ENCODE measurements around the gene SLC12A8. TPM values are rescaled to one million over a fixed set of nuclear protein-coding genes. Genes with fewer than 3 reads are reported as not detected.
"Not testable (repeated sequence)": the region's sequence is repeated elsewhere in the genome, so short reads cannot be mapped to it uniquely, and the experiment has no call there.

SLC12A8 gene
- total RNA-seq, 1 donor from 2014 or later, result 1.1 TPM

- H3K9me3 Mint-ChIP-seq, result peaks cover 21% of the 10 kb centered on the region
- intact Hi-C loops (cut with micrococcal nuclease), result no loop called here
- H3K27ac Mint-ChIP-seq, result no peak overlapping the region
- H3K4me1 Mint-ChIP-seq, result peaks cover 37% of the 10 kb centered on the region
- DNase-seq, result peak; percentile 42
- H3K36me3 Mint-ChIP-seq (ENCODE audit: low read depth), result peaks cover 2% of the 10 kb centered on the region
- H3K27me3 Mint-ChIP-seq, result peaks cover 31% of the 10 kb centered on the region
- H3K4me3 Mint-ChIP-seq, result no peak overlapping the region
Observed at GRCh38 chr3:125109536-125109925, 103.0 kb downstream of the SLC12A8 start.

GRCh38 chr3:125108833-125109535 is 103.6 kb downstream of the SLC12A8 start:
- peak; percentile 44 for DNase-seq
- H3K4me3 Mint-ChIP-seq, result no peak overlapping the region
- no peak overlapping the region for H3K27ac Mint-ChIP-seq
- H3K9me3 Mint-ChIP-seq, result peaks cover 21% of the 10 kb centered on the region
- intact Hi-C loops (cut with micrococcal nuclease), result no loop called here
- H3K27me3 Mint-ChIP-seq, result peaks cover 30% of the 10 kb centered on the region
- H3K4me1 Mint-ChIP-seq, result peaks cover 37% of the 10 kb centered on the region
- peaks cover 2% of the 10 kb centered on the region for H3K36me3 Mint-ChIP-seq (ENCODE audit: low read depth)

GRCh38 chr3:125107861-125108567 is 104.5 kb downstream of the SLC12A8 start:
- no peak for DNase-seq
- Mint-ChIP-seq H3K4me1 (peaks cover 36% of the 10 kb centered on the region), H3K36me3 (ENCODE audit: low read depth) (peaks cover 2% of the 10 kb centered on the region), H3K9me3 (peaks cover 21% of the 10 kb centered on the region), H3K4me3 (no peak overlapping the region), H3K27me3 (peaks cover 31% of the 10 kb centered on the region), H3K27ac (no peak overlapping the region)
- intact Hi-C loops (cut with micrococcal nuclease), result no loop called here

DNA sequence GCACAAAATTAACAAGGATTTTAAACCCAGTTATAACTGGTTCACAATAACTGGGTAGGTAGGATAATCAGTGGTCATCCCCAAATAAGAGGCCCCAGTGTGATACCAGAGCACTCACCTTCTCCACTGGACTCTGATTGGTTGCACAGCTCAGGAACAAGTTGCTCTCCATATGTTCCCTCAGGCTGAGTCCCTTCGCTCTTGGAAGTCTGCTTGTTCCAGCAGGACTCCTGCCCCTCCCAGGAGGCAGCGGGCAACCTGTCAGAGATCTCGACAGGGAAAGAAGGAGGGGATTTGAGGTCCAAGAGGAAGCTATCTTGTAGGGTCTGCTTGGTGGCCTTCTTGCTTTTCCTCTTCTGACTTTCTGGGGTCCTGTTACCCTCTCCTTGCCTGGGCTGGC is 105.2 kb downstream of the SLC12A8 start:
- intact Hi-C loops (cut with micrococcal nuclease), result no loop called here
- Mint-ChIP-seq H3K4me1 (peaks cover 36% of the 10 kb centered on the region), H3K36me3 (ENCODE audit: low read depth) (peaks cover 2% of the 10 kb centered on the region), H3K27me3 (peaks cover 33% of the 10 kb centered on the region), H3K4me3 (no peak overlapping the region), H3K27ac (no peak overlapping the region), H3K9me3 (peaks cover 19% of the 10 kb centered on the region)
- peak; percentile 48 for DNase-seq

DNA sequence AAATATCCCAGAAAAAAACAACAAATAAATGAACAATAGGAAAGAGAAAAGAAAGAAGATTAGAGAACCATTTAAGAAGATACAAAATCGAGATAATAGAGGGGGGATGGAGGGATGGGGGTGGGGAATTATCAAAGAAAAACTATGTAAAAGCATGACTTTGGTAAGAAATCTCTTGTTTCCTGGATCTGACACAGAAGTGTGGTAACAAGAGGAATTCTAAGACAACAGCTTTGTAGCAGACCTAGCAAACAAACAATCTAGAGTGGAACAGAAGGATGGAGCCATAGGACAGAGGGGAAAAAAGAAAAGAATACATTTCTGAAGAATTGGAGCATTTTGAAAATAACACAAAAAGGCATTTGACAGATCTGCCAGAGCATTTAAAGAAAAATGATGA is 107.4 kb downstream of the SLC12A8 start:
- Mint-ChIP-seq H3K27me3 (peaks cover 34% of the 10 kb centered on the region), H3K9me3 (peaks cover 13% of the 10 kb centered on the region), H3K4me3 (no peak overlapping the region), H3K27ac (no peak overlapping the region), H3K36me3 (ENCODE audit: low read depth) (peaks cover 2% of the 10 kb centered on the region), H3K4me1 (peaks cover 20% of the 10 kb centered on the region)
- intact Hi-C loops (cut with micrococcal nuclease), result no loop called here
- no peak for DNase-seq

DNA sequence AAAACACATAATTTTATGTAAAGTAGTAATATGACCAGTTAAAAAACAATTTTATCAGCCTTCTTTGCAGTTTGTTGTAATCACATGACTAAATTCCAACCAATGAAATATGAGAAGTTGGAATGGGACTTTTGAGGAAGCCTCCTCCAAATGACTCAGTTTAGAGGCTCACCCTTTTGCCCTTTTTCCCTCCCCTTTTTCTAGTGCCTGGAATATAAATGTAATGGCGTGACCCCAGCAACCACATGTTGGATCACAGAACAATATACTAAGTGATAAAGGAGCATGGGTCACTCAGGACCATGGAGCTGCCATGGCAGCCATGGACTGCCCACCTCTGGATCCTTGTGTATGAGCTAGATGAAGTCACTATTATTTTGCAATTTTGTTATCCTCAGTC is 107.9 kb downstream of the SLC12A8 start:
- no peak overlapping the region for H3K27ac Mint-ChIP-seq
- H3K4me3 Mint-ChIP-seq, result no peak overlapping the region
- no peak for DNase-seq
- H3K9me3 Mint-ChIP-seq, result peaks cover 17% of the 10 kb centered on the region
- peaks cover 16% of the 10 kb centered on the region for H3K4me1 Mint-ChIP-seq
- intact Hi-C loops (cut with micrococcal nuclease), result no loop called here
- H3K36me3 Mint-ChIP-seq (ENCODE audit: low read depth), result peaks cover 4% of the 10 kb centered on the region
- peaks cover 36% of the 10 kb centered on the region for H3K27me3 Mint-ChIP-seq

GRCh38 chr3:125103406-125103805 is 109.1 kb downstream of the SLC12A8 start:
- peaks cover 4% of the 10 kb centered on the region for H3K36me3 Mint-ChIP-seq (ENCODE audit: low read depth)
- intact Hi-C loops (cut with micrococcal nuclease), result no loop called here
- H3K27ac Mint-ChIP-seq, result no peak overlapping the region
- peaks cover 8% of the 10 kb centered on the region for H3K4me1 Mint-ChIP-seq
- DNase-seq, result no peak
- H3K9me3 Mint-ChIP-seq, result peaks cover 16% of the 10 kb centered on the region
- H3K27me3 Mint-ChIP-seq, result peaks cover 38% of the 10 kb centered on the region
- no peak overlapping the region for H3K4me3 Mint-ChIP-seq

- Mint-ChIP-seq H3K27ac (no peak overlapping the region), H3K9me3 (peaks cover 16% of the 10 kb centered on the region)
Observed at GRCh38 chr3:125102470-125102869, 110.1 kb downstream of the SLC12A8 start.

DNA sequence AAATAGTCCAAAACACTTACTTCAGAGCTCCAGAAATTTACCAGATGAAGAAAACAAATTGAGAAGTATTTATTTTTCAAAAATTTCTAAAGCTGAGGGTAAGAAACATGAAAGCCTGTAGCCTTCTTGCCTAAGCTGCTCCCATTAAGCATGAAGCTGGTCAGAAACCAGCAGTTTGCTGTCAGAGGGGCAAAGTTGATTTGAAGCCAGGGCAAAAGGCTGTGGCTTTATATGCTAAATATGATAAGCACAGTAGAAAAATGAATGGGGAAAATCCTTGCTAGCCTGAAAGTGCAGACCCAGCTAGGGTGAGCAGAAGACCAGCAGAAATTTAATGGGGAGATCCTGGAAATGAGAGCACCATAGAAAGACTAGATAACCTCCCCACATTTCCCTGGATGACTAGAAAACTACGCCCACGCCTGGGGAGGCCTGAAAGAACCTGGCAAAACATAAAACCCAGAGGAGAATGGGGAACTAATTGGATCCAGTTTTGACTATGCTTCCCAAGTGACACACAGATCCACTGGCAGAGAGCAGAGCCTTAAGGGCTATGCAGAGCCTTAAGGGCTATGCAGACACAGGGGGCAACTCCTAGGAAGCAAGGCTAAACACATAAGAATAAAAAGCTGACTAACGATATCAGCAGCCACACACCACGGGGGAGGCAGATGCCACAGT is 113.8 kb downstream of the SLC12A8 start:
- DNase-seq, result no peak
- H3K27me3 Mint-ChIP-seq, result peaks cover 28% of the 10 kb centered on the region
- no peak overlapping the region for H3K4me3 Mint-ChIP-seq
- peaks cover 7% of the 10 kb centered on the region for H3K9me3 Mint-ChIP-seq
- no peaks in the 10 kb centered on the region for H3K4me1 Mint-ChIP-seq
- intact Hi-C loops (cut with micrococcal nuclease), result no loop called here
- peaks cover 2% of the 10 kb centered on the region for H3K36me3 Mint-ChIP-seq (ENCODE audit: low read depth)
- H3K27ac Mint-ChIP-seq, result no peak overlapping the region

More at GRCh38 chr3:125102470-125102869, 110.1 kb downstream of the SLC12A8 start:
- Mint-ChIP-seq H3K36me3 (ENCODE audit: low read depth) (peaks cover 4% of the 10 kb centered on the region), H3K4me3 (no peak overlapping the region), H3K4me1 (peaks cover 3% of the 10 kb centered on the region), H3K27me3 (peaks cover 39% of the 10 kb centered on the region)
- intact Hi-C loops (cut with micrococcal nuclease), result no loop called here
- DNase-seq, result no peak

GRCh38 chr3:125090649-125091048 is 121.9 kb downstream of the SLC12A8 start:
- Mint-ChIP-seq H3K4me1 (peaks cover 5% of the 10 kb centered on the region), H3K9me3 (peaks cover 5% of the 10 kb centered on the region), H3K27me3 (peaks cover 19% of the 10 kb centered on the region), H3K36me3 (ENCODE audit: low read depth) (no peaks in the 10 kb centered on the region), H3K27ac (no peak overlapping the region), H3K4me3 (no peak overlapping the region)
- DNase-seq, result no peak
- intact Hi-C loops (cut with micrococcal nuclease), result no loop called here

- Mint-ChIP-seq H3K4me1 (peaks cover 5% of the 10 kb centered on the region), H3K27ac (no peak overlapping the region), H3K9me3 (peaks cover 5% of the 10 kb centered on the region), H3K27me3 (peaks cover 27% of the 10 kb centered on the region), H3K4me3 (no peak overlapping the region), H3K36me3 (ENCODE audit: low read depth) (no peaks in the 10 kb centered on the region)
- DNase-seq, result no peak
- intact Hi-C loops (cut with micrococcal nuclease), result no loop called here
Observed at GRCh38 chr3:125087768-125088391, 124.7 kb downstream of the SLC12A8 start.

GRCh38 chr3:125085166-125085565 is 127.4 kb downstream of the SLC12A8 start:
- H3K9me3 Mint-ChIP-seq, result no peaks in the 10 kb centered on the region
- no peak overlapping the region for H3K4me3 Mint-ChIP-seq
- peaks cover 7% of the 10 kb centered on the region for H3K4me1 Mint-ChIP-seq
- intact Hi-C loops (cut with micrococcal nuclease), result no loop called here
- no peak for DNase-seq
- H3K27ac Mint-ChIP-seq, result no peak overlapping the region
- H3K27me3 Mint-ChIP-seq, result peaks cover 23% of the 10 kb centered on the region
- no peaks in the 10 kb centered on the region for H3K36me3 Mint-ChIP-seq (ENCODE audit: low read depth)

- Mint-ChIP-seq H3K27me3 (peaks cover 23% of the 10 kb centered on the region), H3K27ac (no peak overlapping the region), H3K9me3 (no peaks in the 10 kb centered on the region), H3K4me1 (peaks cover 12% of the 10 kb centered on the region), H3K36me3 (ENCODE audit: low read depth) (no peaks in the 10 kb centered on the region), H3K4me3 (no peak overlapping the region)
- intact Hi-C loops (cut with micrococcal nuclease), result no loop called here
- DNase-seq, result no peak
Observed at GRCh38 chr3:125083776-125084175, 128.8 kb downstream of the SLC12A8 start.

DNA sequence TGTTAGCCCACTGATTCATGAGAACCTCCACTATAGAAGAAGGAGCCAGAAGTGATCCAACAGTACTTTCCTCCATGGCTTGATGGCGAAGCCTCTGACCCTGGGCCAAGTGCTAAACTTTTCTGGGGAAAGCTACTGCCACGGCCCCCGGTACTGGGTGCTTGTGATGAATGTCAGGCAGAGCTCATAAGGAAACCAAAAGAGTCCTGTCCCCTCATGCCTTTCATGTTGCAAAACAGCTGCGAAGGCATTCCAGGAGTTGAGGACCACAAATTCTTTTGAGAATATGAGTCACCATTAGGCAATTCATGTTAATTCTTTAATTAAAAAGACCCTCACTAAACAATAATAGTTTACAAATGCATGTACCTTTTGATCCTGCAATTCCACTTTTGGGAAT is 130.2 kb downstream of the SLC12A8 start:
- H3K36me3 Mint-ChIP-seq (ENCODE audit: low read depth); H3K4me3 Mint-ChIP-seq; intact Hi-C loops (cut with micrococcal nuclease); H3K9me3 Mint-ChIP-seq; H3K27ac Mint-ChIP-seq; DNase-seq: not testable (repeated sequence)
- H3K27me3 Mint-ChIP-seq, result peaks cover 24% of the 10 kb centered on the region
- H3K4me1 Mint-ChIP-seq, result peaks cover 17% of the 10 kb centered on the region
